GM23338 (cell line): ENCODE measurements around the gene ADORA3. TPM values are rescaled to one million over a fixed set of nuclear protein-coding genes. Genes with fewer than 3 reads are reported as not detected.

Experiments used
- ATAC-seq: fragments of 200-7000 bp; cut with Tn5 transposase; 3 replicates; pipeline ENCODE4 v1.9.1; 2020
- DNase-seq: peaks from one replicate; pipeline ENCODE4 v3.0.0-alpha.2; 2015; ENCODE audit warnings: low spot score
- H2AFZ ChIP-seq: fragments of 200-600 bp; sonication (generic); 2 replicates; pipeline ENCODE4 v1.8.0; 2016; ENCODE audit warnings: antibody characterized with exemption, mild to moderate bottlenecking, moderate library complexity
- H3F3A ChIP-seq: fragments of 200-600 bp; sonication (generic); replicated peaks from 2 replicates; pipeline ENCODE4 v1.8.0; 2017; ENCODE audit warnings: antibody characterized with exemption, mixed run types, low read depth
- H3K27ac ChIP-seq: fragments of 200-600 bp; sonication (generic); 2 replicates; pipeline ENCODE4 v1.6.1; 2016; ENCODE audit warnings: low read depth
- H3K27me3 ChIP-seq: fragments of 200-600 bp; sonication (generic); 2 replicates; pipeline ENCODE4 v1.8.0; 2016; ENCODE audit warnings: mild to moderate bottlenecking, mixed run types, moderate library complexity; ENCODE audit not compliant: insufficient read depth
- H3K36me3 ChIP-seq: fragments of 200-600 bp; sonication (generic); 2 replicates; pipeline ENCODE4 v1.8.0; 2016; ENCODE audit warnings: mild to moderate bottlenecking; ENCODE audit not compliant: insufficient read depth
- H3K4me1 ChIP-seq: fragments of 200-600 bp; sonication (generic); 2 replicates; pipeline ENCODE4 v1.8.0; 2016; ENCODE audit warnings: mild to moderate bottlenecking, moderate library complexity; ENCODE audit not compliant: insufficient read depth
- H3K4me2 ChIP-seq: fragments of 200-600 bp; sonication (generic); 2 replicates; pipeline ENCODE4 v1.7.1; 2017; ENCODE audit warnings: mixed run types
- H3K4me3 ChIP-seq: fragments of 200-600 bp; sonication (generic); 2 replicates; pipeline ENCODE4 v1.6.1; 2016; ENCODE audit warnings: mixed run types
- H3K79me2 ChIP-seq: fragments of 200-600 bp; sonication (generic); replicated peaks from 2 replicates; pipeline ENCODE4 v1.8.0; 2017; ENCODE audit warnings: mild to moderate bottlenecking; ENCODE audit not compliant: insufficient read depth
- H3K9me2 ChIP-seq: fragments of 200-600 bp; sonication (generic); 2 replicates; pipeline ENCODE4 v1.8.0; 2017; ENCODE audit not compliant: insufficient read depth
- H4K20me1 ChIP-seq: fragments of 200-600 bp; sonication (generic); replicated peaks from 2 replicates; pipeline ENCODE4 v1.8.0; 2017; ENCODE audit warnings: mild to moderate bottlenecking; ENCODE audit not compliant: insufficient read depth
- H3K27ac Mint-ChIP-seq: 2 replicates; pipeline ENCODE4 v1.8.0; 2020; ENCODE audit warnings: inconsistent platforms, mild to moderate bottlenecking, moderate library complexity, mixed read lengths
- H3K27me3 Mint-ChIP-seq: 3 replicates; pipeline ENCODE4 v1.8.0; 2022; ENCODE audit warnings: low read depth, mild to moderate bottlenecking, moderate library complexity, mixed read lengths, inconsistent platforms; ENCODE audit not compliant: insufficient read depth, poor library complexity
- H3K36me3 Mint-ChIP-seq: 3 replicates; pipeline ENCODE4 v1.8.0; 2021; ENCODE audit warnings: low read depth, mild to moderate bottlenecking, inconsistent platforms, moderate library complexity, mixed read lengths
- H3K4me1 Mint-ChIP-seq: 3 replicates; pipeline ENCODE4 v1.8.0; 2020; ENCODE audit warnings: mild to moderate bottlenecking, inconsistent platforms, mixed read lengths
- H3K4me3 Mint-ChIP-seq: 3 replicates; pipeline ENCODE4 v1.8.0; 2021; ENCODE audit warnings: moderate library complexity, mild to moderate bottlenecking, inconsistent platforms, mixed read lengths
- H3K9me3 Mint-ChIP-seq: 3 replicates; pipeline ENCODE4 v1.8.0; 2020; ENCODE audit warnings: moderate library complexity, mild to moderate bottlenecking, inconsistent platforms, mixed read lengths
- CREB1 ChIP-seq: fragments of 250-450 bp; sonication (Bioruptor Pico); IDR thresholded peaks from 2 replicates; pipeline ENCODE4 v1.5.0; 2020; ENCODE audit warnings: low read depth, mild to moderate bottlenecking, moderate library complexity
- EZH2 ChIP-seq: fragments of 200-600 bp; sonication (generic); IDR thresholded peaks from one replicate; pipeline ENCODE4 v1.8.0; 2017; ENCODE audit warnings: antibody characterized with exemption, mild to moderate bottlenecking, low read depth; ENCODE audit not compliant: unreplicated experiment
- EZH2phosphoT487 ChIP-seq: fragments of 200-600 bp; sonication (generic); IDR thresholded peaks from one replicate; pipeline ENCODE4 v1.8.1; 2018; ENCODE audit warnings: antibody characterized with exemption; ENCODE audit not compliant: unreplicated experiment
- NANOG ChIP-seq: IDR thresholded peaks from 2 replicates; pipeline ENCODE4 v1.6.1; 2016; ENCODE audit warnings: antibody characterized with exemption, borderline replicate concordance
- POLR2AphosphoS5 ChIP-seq: IDR thresholded peaks from 2 replicates; pipeline ENCODE4 v1.6.1; 2016; ENCODE audit warnings: antibody characterized with exemption, low read depth
- STAT1 ChIP-seq: IDR thresholded peaks from one replicate; pipeline ENCODE4 v1.6.1; 2016; ENCODE audit warnings: antibody characterized with exemption; ENCODE audit not compliant: unreplicated experiment
- ZNF114 ChIP-seq: fragments of 250-450 bp; sonication (Bioruptor Pico); IDR thresholded peaks from 2 replicates; pipeline ENCODE4 v1.5.0; 2020; ENCODE audit warnings: mild to moderate bottlenecking, moderate library complexity
- ZNF331 ChIP-seq: fragments of 250-450 bp; sonication (Bioruptor Pico); IDR thresholded peaks from 2 replicates; pipeline ENCODE4 v1.5.0; 2020; ENCODE audit warnings: low read depth, mild to moderate bottlenecking, moderate library complexity
- polyA plus RNA-seq: library from polyadenylated mRNA; unstranded; fragments of >200 nt; fragmentation: Nextera tagmentation; extraction: Ambion mirVana; gene quantifications from 2 replicates; pipeline ENCODE4 v1.2.1, GENCODE V29; 2016
- total RNA-seq: library from RNA; depleted of rRNA; stranded (reverse); fragments of >200 nt; shearing (Covaris generic); gene quantifications from 2 replicates; pipeline ENCODE4 v1.2.3, GENCODE V29; 2014
- TF ChIP-seq, protein P1 (sequence below): IDR thresholded peaks from 2 replicates; pipeline ENCODE4 v1.6.1; 2016; ENCODE audit warnings: antibody characterized with exemption
- TF ChIP-seq, protein P2 (sequence below): fragments of 250-450 bp; sonication (Bioruptor Pico); IDR thresholded peaks from 2 replicates; pipeline ENCODE4 v1.5.0; 2020; ENCODE audit warnings: mild to moderate bottlenecking, moderate library complexity
- TF ChIP-seq, protein P3 (sequence below), 2 experiments: fragments of 200-600 bp in 1 of 2; sonication (generic) in 1 of 2; conservative IDR thresholded peaks; 2 replicates each; pipeline versions ENCODE4 v1.5.1 to v1.6.1; 2016 to 2017; ENCODE audit warnings: antibody characterized with exemption in 2 of 2, low read depth in 2 of 2, mild to moderate bottlenecking in 2 of 2, moderate library complexity in 1 of 2

Gene ADORA3
- total and polyA plus RNA-seq, 2 experiments from 2014 or later, result not detected

DNA sequence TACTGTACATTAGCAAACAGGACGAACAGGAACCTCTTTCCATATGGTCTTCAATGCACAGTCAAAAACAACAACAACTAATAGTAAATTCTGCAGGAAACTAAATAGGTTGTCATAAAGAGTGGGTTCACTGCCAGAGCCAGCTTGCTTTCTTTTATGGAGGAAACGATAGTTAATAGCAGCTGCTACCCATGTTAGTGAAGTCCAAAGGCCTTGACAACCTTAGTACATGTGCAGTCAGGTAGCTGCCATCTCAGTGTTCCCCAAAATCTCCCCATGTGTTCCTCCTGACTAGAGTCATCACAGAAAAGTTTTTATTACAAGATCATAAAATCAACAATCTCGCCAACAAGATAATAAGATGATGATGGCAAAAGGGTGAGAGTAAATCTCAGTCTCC lies 16.6 kb upstream of the ADORA3 start:
- no peak for TF ChIP-seq NANOG
- TF ChIP-seq, protein P1, sequence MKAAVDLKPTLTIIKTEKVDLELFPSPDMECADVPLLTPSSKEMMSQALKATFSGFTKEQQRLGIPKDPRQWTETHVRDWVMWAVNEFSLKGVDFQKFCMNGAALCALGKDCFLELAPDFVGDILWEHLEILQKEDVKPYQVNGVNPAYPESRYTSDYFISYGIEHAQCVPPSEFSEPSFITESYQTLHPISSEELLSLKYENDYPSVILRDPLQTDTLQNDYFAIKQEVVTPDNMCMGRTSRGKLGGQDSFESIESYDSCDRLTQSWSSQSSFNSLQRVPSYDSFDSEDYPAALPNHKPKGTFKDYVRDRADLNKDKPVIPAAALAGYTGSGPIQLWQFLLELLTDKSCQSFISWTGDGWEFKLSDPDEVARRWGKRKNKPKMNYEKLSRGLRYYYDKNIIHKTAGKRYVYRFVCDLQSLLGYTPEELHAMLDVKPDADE, result no peak
- no peak for TF ChIP-seq ZNF331 (CRISPR knock-in tag)
- Histone ChIP-seq H3K27me3 (peaks cover 5% of the 10 kb centered on the region; the same call in 1 of the 2 replicates), H3K4me2 (no peak overlapping the region), H3K27ac (no peak overlapping the region), H3K4me1 (peaks cover 4% of the 10 kb centered on the region; the same call in 1 of the 2 replicates), H3K9me2 (no peaks in the 10 kb centered on the region), H2AFZ (no peak overlapping the region), H3K79me2 (no peaks in the 10 kb centered on the region), H4K20me1 (no peaks in the 10 kb centered on the region), H3K4me3 (no peak overlapping the region), H3F3A (no peaks in the 10 kb centered on the region), H3K36me3 (no peaks in the 10 kb centered on the region)
- Mint-ChIP-seq H3K4me1 (peaks cover 5% of the 10 kb centered on the region; the same call in 2 of the 3 replicates), H3K4me3 (no peak overlapping the region), H3K27ac (no peak overlapping the region), H3K27me3 (peaks cover 7% of the 10 kb centered on the region), H3K9me3 (peaks cover 2% of the 10 kb centered on the region; the same call in 2 of the 3 replicates), H3K36me3 (no peaks in the 10 kb centered on the region; the same call in 2 of the 3 replicates)
- DNase-seq (no peak), ATAC-seq (no peak)

- no peaks in the 10 kb centered on the region for H3K79me2 ChIP-seq
- no peak for ATAC-seq
- H3K36me3 ChIP-seq, result no peaks in the 10 kb centered on the region
- H3K4me2 ChIP-seq, result no peak overlapping the region
- H3K36me3 Mint-ChIP-seq, result no peaks in the 10 kb centered on the region
- H3K4me1 Mint-ChIP-seq, result peaks cover 5% of the 10 kb centered on the region; the same call in 2 of the 3 replicates
- no peak for DNase-seq
- H3K9me2 ChIP-seq, result no peaks in the 10 kb centered on the region
- no peak overlapping the region for H3K27ac Mint-ChIP-seq
- no peaks in the 10 kb centered on the region for H4K20me1 ChIP-seq
- H2AFZ ChIP-seq, result no peak overlapping the region
- peaks cover 12% of the 10 kb centered on the region for H3K27me3 Mint-ChIP-seq
- no peak overlapping the region for H3K4me3 ChIP-seq
- no peaks in the 10 kb centered on the region for H3F3A ChIP-seq
- H3K4me3 Mint-ChIP-seq, result no peak overlapping the region
- H3K27ac ChIP-seq, result no peak overlapping the region
- peaks cover 4% of the 10 kb centered on the region; the same call in 1 of the 2 replicates for H3K4me1 ChIP-seq
- H3K27me3 ChIP-seq, result peaks cover 11% of the 10 kb centered on the region; the same call in 1 of the 2 replicates
- H3K9me3 Mint-ChIP-seq, result no peaks in the 10 kb centered on the region; the same call in 2 of the 3 replicates
- TF ChIP-seq EZH2phosphoT487, result no peak
- TF ChIP-seq ZNF114, result no peak
- TF ChIP-seq, protein P2, sequence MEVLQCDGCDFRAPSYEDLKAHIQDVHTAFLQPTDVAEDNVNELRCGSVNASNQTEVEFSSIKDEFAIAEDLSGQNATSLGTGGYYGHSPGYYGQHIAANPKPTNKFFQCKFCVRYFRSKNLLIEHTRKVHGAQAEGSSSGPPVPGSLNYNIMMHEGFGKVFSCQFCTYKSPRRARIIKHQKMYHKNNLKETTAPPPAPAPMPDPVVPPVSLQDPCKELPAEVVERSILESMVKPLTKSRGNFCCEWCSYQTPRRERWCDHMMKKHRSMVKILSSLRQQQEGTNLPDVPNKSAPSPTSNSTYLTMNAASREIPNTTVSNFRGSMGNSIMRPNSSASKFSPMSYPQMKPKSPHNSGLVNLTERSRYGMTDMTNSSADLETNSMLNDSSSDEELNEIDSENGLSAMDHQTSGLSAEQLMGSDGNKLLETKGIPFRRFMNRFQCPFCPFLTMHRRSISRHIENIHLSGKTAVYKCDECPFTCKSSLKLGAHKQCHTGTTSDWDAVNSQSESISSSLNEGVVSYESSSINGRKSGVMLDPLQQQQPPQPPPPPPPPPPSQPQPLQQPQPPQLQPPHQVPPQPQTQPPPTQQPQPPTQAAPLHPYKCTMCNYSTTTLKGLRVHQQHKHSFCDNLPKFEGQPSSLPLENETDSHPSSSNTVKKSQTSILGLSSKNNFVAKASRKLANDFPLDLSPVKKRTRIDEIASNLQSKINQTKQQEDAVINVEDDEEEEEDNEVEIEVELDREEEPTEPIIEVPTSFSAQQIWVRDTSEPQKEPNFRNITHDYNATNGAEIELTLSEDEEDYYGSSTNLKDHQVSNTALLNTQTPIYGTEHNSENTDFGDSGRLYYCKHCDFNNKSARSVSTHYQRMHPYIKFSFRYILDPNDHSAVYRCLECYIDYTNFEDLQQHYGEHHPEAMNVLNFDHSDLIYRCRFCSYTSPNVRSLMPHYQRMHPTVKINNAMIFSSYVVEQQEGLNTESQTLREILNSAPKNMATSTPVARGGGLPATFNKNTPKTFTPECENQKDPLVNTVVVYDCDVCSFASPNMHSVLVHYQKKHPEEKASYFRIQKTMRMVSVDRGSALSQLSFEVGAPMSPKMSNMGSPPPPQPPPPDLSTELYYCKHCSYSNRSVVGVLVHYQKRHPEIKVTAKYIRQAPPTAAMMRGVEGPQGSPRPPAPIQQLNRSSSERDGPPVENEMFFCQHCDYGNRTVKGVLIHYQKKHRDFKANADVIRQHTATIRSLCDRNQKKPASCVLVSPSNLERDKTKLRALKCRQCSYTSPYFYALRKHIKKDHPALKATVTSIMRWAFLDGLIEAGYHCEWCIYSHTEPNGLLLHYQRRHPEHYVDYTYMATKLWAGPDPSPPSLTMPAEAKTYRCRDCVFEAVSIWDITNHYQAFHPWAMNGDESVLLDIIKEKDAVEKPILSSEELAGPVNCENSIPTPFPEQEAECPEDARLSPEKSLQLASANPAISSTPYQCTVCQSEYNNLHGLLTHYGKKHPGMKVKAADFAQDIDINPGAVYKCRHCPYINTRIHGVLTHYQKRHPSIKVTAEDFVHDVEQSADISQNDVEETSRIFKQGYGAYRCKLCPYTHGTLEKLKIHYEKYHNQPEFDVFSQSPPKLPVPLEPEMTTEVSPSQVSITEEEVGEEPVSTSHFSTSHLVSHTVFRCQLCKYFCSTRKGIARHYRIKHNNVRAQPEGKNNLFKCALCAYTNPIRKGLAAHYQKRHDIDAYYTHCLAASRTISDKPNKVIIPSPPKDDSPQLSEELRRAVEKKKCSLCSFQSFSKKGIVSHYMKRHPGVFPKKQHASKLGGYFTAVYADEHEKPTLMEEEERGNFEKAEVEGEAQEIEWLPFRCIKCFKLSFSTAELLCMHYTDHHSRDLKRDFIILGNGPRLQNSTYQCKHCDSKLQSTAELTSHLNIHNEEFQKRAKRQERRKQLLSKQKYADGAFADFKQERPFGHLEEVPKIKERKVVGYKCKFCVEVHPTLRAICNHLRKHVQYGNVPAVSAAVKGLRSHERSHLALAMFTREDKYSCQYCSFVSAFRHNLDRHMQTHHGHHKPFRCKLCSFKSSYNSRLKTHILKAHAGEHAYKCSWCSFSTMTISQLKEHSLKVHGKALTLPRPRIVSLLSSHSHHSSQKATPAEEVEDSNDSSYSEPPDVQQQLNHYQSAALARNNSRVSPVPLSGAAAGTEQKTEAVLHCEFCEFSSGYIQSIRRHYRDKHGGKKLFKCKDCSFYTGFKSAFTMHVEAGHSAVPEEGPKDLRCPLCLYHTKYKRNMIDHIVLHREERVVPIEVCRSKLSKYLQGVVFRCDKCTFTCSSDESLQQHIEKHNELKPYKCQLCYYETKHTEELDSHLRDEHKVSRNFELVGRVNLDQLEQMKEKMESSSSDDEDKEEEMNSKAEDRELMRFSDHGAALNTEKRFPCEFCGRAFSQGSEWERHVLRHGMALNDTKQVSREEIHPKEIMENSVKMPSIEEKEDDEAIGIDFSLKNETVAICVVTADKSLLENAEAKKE (CRISPR knock-in tag), result no peak
- TF ChIP-seq POLR2AphosphoS5, result no peak
- TF ChIP-seq, protein P3, sequence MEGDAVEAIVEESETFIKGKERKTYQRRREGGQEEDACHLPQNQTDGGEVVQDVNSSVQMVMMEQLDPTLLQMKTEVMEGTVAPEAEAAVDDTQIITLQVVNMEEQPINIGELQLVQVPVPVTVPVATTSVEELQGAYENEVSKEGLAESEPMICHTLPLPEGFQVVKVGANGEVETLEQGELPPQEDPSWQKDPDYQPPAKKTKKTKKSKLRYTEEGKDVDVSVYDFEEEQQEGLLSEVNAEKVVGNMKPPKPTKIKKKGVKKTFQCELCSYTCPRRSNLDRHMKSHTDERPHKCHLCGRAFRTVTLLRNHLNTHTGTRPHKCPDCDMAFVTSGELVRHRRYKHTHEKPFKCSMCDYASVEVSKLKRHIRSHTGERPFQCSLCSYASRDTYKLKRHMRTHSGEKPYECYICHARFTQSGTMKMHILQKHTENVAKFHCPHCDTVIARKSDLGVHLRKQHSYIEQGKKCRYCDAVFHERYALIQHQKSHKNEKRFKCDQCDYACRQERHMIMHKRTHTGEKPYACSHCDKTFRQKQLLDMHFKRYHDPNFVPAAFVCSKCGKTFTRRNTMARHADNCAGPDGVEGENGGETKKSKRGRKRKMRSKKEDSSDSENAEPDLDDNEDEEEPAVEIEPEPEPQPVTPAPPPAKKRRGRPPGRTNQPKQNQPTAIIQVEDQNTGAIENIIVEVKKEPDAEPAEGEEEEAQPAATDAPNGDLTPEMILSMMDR (conservative IDR thresholded peaks at IDR 0.05; ENCODE audit: low read depth in 2 of 2), result no peak
- TF ChIP-seq STAT1, result no peak
- no peak for TF ChIP-seq EZH2
- TF ChIP-seq NANOG, result no peak
- no peak for TF ChIP-seq CREB1 (CRISPR knock-in tag)
Measured at GRCh38 chr1:111517469-111518225, 14.2 kb upstream of the ADORA3 start.
